Sigmoid colon (tissue), 7 donors: ENCODE data around the gene NOL11. TPM values are rescaled to one million over a fixed set of nuclear protein-coding genes. Genes with fewer than 3 reads are reported as not detected.

Source experiments
- DNase-seq: peaks from one replicate; pipeline ENCODE4 v3.0.0-alpha.2; 2019
- H3K27ac ChIP-seq, 4 donors: fragments of 200-600 bp; sonication (generic); one replicate each; pipeline ENCODE4 v1.5.1; 2016 to 2019; ENCODE audit warnings: mild to moderate bottlenecking in 1 of 4
- H3K27me3 ChIP-seq, 3 donors: fragments of 200-600 bp; sonication (generic); one replicate each; pipeline ENCODE4 v1.5.1; 2019; ENCODE audit warnings: mild to moderate bottlenecking in 1 of 3
- H3K36me3 ChIP-seq, 4 donors: fragments of 200-600 bp; sonication (generic); one replicate each; pipeline ENCODE4 v1.5.1; 2016 to 2019
- H3K4me1 ChIP-seq, 4 donors: fragments of 200-600 bp; sonication (generic); one replicate each; pipeline ENCODE4 v1.5.1; 2017 to 2019
- H3K4me3 ChIP-seq, 4 donors: fragments of 200-600 bp; sonication (generic); one replicate each; pipeline ENCODE4 v1.5.1; 2017 to 2019; ENCODE audit warnings: mild to moderate bottlenecking in 2 of 4, moderate library complexity in 1 of 4
- H3K9me3 ChIP-seq, 4 donors: fragments of 200-600 bp in 3 of 4; sonication (generic) in 3 of 4; one replicate each; pipeline versions ENCODE4 v1.5.1 to v1.6.1; 2013 to 2019
- EP300 ChIP-seq, 4 donors: sonication (generic); formaldehyde crosslinking; IDR thresholded peaks; one replicate each; pipeline ENCODE4 v1.6.1; 2017; ENCODE audit warnings: antibody characterized with exemption in 4 of 4
- POLR2A ChIP-seq, 2 donors: fragments of 450-650 bp; IDR thresholded peaks; one replicate each; pipeline ENCODE4 v1.6.1; 2016; ENCODE audit warnings: antibody characterized with exemption in 2 of 2, mild to moderate bottlenecking in 2 of 2, moderate library complexity in 2 of 2
- POLR2AphosphoS5 ChIP-seq, 4 donors: sonication (generic); formaldehyde crosslinking; IDR thresholded peaks; one replicate each; pipeline ENCODE4 v1.6.1; 2017; ENCODE audit warnings: antibody characterized with exemption in 4 of 4
- WGBS, 2 donors: extraction: QIAGEN DNeasy Blood & Tissue Kit; methylation state at CpG; one replicate each; pipeline ENCODE4 v1.1.7; 2013; 5-methylcytosine and 5-hydroxymethylcytosine counted together
- intact Hi-C: fragments of 100-400 bp; cut with DNase I; formaldehyde crosslinking; loops from one replicate; pipeline ENCODE4 v1.15.1; 2023
- polyA plus RNA-seq, 3 donors: library from polyadenylated mRNA; stranded (reverse); fragments of 200-250 nt; gene quantifications; one replicate each; pipeline ENCODE4 v1.2.3, GENCODE V29; 2013
- total RNA-seq, 4 donors: library from RNA; depleted of rRNA; stranded (reverse); fragments of >200 nt; gene quantifications; one replicate each; pipeline ENCODE4 v1.1.0, GENCODE V29; 2016
- TF ChIP-seq, protein P1 (sequence below), 4 experiments: fragments of 450-650 bp in 3 of 4; fragments of 200-600 bp in 1 of 4; IDR thresholded peaks; one replicate each; pipeline ENCODE4 v1.5.1; 2016 to 2019; ENCODE audit warnings: antibody characterized with exemption in 4 of 4, mild to moderate bottlenecking in 3 of 4, moderate library complexity in 2 of 4
- donor health status: healthy with polysubstance abuse.
- donor health status: Bipolar disorder and iron deficiency.
- donor health status: healthy.

The NOL11 gene
- total and polyA plus RNA-seq, 7 donors, result 13.8 to 34.2 (median 23.5) TPM

DNA sequence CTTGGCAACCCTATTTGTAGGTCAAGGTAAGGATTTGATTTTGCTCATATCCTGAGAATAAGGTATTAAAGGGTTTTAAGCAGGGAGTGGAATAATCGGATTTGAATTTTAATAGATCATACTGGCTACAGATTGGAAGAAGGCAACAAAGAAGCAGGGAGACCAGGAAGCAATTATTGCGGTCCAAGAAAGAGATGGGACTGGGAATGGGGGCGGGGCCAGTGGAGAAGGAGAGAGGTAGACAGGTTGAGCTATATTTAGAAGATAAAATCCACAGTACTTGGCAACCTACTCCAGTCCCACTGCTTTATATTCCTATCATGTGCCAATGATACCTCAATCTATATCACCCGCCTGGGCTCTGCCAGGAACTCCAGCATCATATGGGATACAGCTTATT, 5.8 kb upstream of the NOL11 start:
- no peak overlapping the region for H3K27ac ChIP-seq
- H3K4me1 ChIP-seq, result peaks cover 0 to 2% (median under 1%) of the 10 kb centered on the region in 4 donors
- H3K27me3 ChIP-seq, result no peaks in the 10 kb centered on the region
- WGBS, 2 donors, result 73 to 74% methylated on average over 4 of the region's 4 CpGs
- no peak for TF ChIP-seq EP300 (IDR thresholded peaks at IDR 0.05)
- TF ChIP-seq, protein P1, sequence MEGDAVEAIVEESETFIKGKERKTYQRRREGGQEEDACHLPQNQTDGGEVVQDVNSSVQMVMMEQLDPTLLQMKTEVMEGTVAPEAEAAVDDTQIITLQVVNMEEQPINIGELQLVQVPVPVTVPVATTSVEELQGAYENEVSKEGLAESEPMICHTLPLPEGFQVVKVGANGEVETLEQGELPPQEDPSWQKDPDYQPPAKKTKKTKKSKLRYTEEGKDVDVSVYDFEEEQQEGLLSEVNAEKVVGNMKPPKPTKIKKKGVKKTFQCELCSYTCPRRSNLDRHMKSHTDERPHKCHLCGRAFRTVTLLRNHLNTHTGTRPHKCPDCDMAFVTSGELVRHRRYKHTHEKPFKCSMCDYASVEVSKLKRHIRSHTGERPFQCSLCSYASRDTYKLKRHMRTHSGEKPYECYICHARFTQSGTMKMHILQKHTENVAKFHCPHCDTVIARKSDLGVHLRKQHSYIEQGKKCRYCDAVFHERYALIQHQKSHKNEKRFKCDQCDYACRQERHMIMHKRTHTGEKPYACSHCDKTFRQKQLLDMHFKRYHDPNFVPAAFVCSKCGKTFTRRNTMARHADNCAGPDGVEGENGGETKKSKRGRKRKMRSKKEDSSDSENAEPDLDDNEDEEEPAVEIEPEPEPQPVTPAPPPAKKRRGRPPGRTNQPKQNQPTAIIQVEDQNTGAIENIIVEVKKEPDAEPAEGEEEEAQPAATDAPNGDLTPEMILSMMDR (IDR thresholded peaks at IDR 0.05), result no peak
- TF ChIP-seq POLR2A (IDR thresholded peaks at IDR 0.05), result no peak
- no peak for TF ChIP-seq POLR2AphosphoS5 (IDR thresholded peaks at IDR 0.05)
- no peak for DNase-seq
- intact Hi-C loops, result loop anchor here (10.0 kb wide), 1 partner anchor 347 kb away; the partner anchor contains the start of gene PSMD12
- no peaks in the 10 kb centered on the region for H3K36me3 ChIP-seq
- no peaks in the 10 kb centered on the region for H3K9me3 ChIP-seq
- H3K4me3 ChIP-seq, result no peak overlapping the region

DNA sequence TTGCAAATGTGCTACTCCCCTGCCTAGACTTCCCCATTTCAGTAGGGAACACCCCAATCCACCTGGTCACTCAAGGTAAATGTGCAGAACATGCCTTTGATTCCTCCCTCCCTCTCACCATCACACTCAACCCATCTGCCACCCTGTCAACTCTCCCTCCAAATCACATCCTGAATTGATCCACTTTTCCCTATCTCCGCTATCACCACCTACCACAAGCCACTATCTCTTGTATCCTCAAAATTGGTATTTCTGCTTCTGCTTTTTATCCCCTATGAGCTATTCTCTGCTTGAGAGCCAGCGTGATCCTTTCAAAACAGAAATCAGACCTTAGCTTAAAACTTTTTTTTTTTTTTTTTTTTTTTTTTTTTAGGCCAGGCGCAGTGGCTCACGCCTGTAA, 5.4 kb upstream of the NOL11 start:
- no peaks in the 10 kb centered on the region for H3K27me3 ChIP-seq
- H3K36me3 ChIP-seq, result no peaks in the 10 kb centered on the region
- H3K9me3 ChIP-seq, result no peaks in the 10 kb centered on the region
- no peak for TF ChIP-seq POLR2AphosphoS5 (IDR thresholded peaks at IDR 0.05)
- TF ChIP-seq EP300 (IDR thresholded peaks at IDR 0.05), result no peak
- TF ChIP-seq, protein P1 (IDR thresholded peaks at IDR 0.05), result no peak
- TF ChIP-seq POLR2A (IDR thresholded peaks at IDR 0.05), result no peak
- no peak for DNase-seq
- 95 to 98% methylated on average over 4 of the region's 4 CpGs for WGBS, 2 donors
- H3K27ac ChIP-seq, result no peak overlapping the region
- intact Hi-C loops, result loop anchor here (10.0 kb wide), 1 partner anchor 348 kb away; the partner anchor contains the start of gene PSMD12
- peaks cover 0 to 7% (median 2%) of the 10 kb centered on the region in 4 donors for H3K4me1 ChIP-seq
- H3K4me3 ChIP-seq, result no peak overlapping the region

DNA sequence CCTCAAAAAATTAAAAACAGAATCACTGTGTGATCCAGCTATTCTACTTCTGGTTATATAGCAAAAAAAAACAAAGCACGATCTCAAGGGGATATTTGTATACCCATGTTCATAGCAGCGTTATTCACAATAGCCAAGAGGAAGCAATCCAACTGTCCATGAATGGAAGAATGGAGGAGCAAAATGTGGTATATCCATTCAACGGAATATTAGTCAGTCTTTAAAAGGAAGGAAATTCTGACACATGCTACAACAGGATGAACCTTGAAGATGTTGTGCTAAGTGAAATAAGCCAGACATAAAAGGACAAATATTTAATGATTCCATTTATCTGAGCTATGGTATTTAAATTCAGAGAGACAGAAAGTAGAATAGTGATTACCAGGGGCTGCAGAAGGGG, 4.6 kb upstream of the NOL11 start:
- Histone ChIP-seq H3K27ac (no peak overlapping the region), H3K9me3 (no peaks in the 10 kb centered on the region), H3K4me1 (peaks cover 0 to 8% (median 2%) of the 10 kb centered on the region in 4 donors), H3K27me3 (no peaks in the 10 kb centered on the region), H3K36me3 (no peaks in the 10 kb centered on the region), H3K4me3 (no peak overlapping the region)
- 95 to 96% methylated on average over 3 of the region's 3 CpGs for WGBS, 2 donors
- intact Hi-C loops, result loop anchor here (10.0 kb wide), 1 partner anchor 348 kb away; the partner anchor contains the start of gene PSMD12
- DNase-seq, result no peak
- TF ChIP-seq, protein P1 (IDR thresholded peaks at IDR 0.05), result no peak
- no peak for TF ChIP-seq EP300 (IDR thresholded peaks at IDR 0.05)
- TF ChIP-seq POLR2AphosphoS5 (IDR thresholded peaks at IDR 0.05), result no peak
- no peak for TF ChIP-seq POLR2A (IDR thresholded peaks at IDR 0.05)

DNA sequence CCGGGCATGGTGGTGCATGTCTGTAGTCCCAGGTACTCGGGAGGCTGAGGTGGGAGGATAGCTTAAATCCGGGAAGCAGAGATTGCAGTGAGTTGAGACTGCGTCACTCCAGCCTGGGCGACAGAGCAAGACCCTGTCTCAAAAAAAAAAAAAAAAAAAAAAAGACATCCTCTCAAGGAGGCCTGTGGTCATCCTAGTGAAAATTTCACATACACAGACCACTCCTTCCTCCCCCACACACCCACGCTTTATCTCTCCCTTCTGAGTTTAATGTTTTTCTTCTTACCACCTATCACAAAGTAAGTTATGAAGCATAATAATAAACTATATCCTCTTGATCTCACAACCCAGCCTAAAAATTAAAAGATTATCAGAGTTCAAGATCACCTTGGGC, 1.3 kb upstream of the NOL11 start:
- intact Hi-C loops, result loop anchor here (2.0 to 10.0 kb wide), 2 partner anchors 28 to 352 kb away; partner anchors contain the start of gene PSMD12
- WGBS, 2 donors, result 91 to 93% methylated on average over 6 of the region's 6 CpGs
- H3K27me3 ChIP-seq, result no peaks in the 10 kb centered on the region

More for the DNA sequence above, 1.3 kb upstream of the NOL11 start:
- Histone ChIP-seq H3K9me3 (no peaks in the 10 kb centered on the region), H3K36me3 (peaks cover 0 to 17% (median 3%) of the 10 kb centered on the region in 4 donors), H3K4me3 (no peak overlapping the region), H3K27ac (no peak overlapping the region), H3K4me1 (peaks cover 0 to 22% (median 17%) of the 10 kb centered on the region in 4 donors)
- TF ChIP-seq EP300 (IDR thresholded peaks at IDR 0.05), result no peak
- no peak for TF ChIP-seq POLR2AphosphoS5 (IDR thresholded peaks at IDR 0.05)
- TF ChIP-seq POLR2A (IDR thresholded peaks at IDR 0.05), result no peak
- TF ChIP-seq, protein P1 (IDR thresholded peaks at IDR 0.05), result no peak
- no peak for DNase-seq
